Natural killer cell (primary cell): Measurements from ENCODE around the gene BNIP5. TPM values are rescaled to one million over a fixed set of nuclear protein-coding genes. Genes with fewer than 3 reads are reported as not detected.

Source experiments
- ATAC-seq, 3 donors: fragments of 150-1000 bp in 2 of 3; fragments of 200-7000 bp in 1 of 3; cut with Tn5 transposase; 1 replicate in 1 of 3; 2 replicates in 2 of 3; pipeline ENCODE4 v1.10.0; 2021; ENCODE audit warnings: mild to moderate bottlenecking in 2 of 3, moderate library complexity in 2 of 3
- DNase-seq, 2 donors: peaks; one replicate each; pipeline versions ENCODE4 v3.0.0 to v3.0.0-alpha.2; 2013 to 2021; ENCODE audit warnings: mixed read lengths in 1 of 2
- H3K27ac ChIP-seq: one replicate; pipeline ENCODE4 v1.5.1; 2013; ENCODE audit warnings: mild to moderate bottlenecking, low read length
- H3K27me3 ChIP-seq: one replicate; pipeline ENCODE4 v1.6.1; 2013; ENCODE audit warnings: low read length; ENCODE audit not compliant: control insufficient read depth, insufficient read depth
- H3K36me3 ChIP-seq: one replicate; pipeline ENCODE4 v1.6.1; 2013; ENCODE audit warnings: low read length; ENCODE audit not compliant: control insufficient read depth, insufficient read depth
- H3K4me1 ChIP-seq: one replicate; pipeline ENCODE4 v1.6.1; 2013; ENCODE audit warnings: low read length; ENCODE audit not compliant: control insufficient read depth, insufficient read depth
- H3K4me3 ChIP-seq: one replicate; pipeline ENCODE4 v1.5.1; 2013; ENCODE audit warnings: low read length
- H3K9me3 ChIP-seq: one replicate; pipeline ENCODE4 v1.6.1; 2013; ENCODE audit warnings: low read length; ENCODE audit not compliant: control insufficient read depth, insufficient read depth
- H3K27ac Mint-ChIP-seq, 2 donors: one replicate each; pipeline ENCODE4 v1.8.0; 2022; ENCODE audit warnings: mild to moderate bottlenecking in 2 of 2, mixed read lengths in 2 of 2, moderate library complexity in 1 of 2
- H3K27me3 Mint-ChIP-seq, 2 donors: one replicate each; pipeline ENCODE4 v1.8.0; 2022; ENCODE audit warnings: low read depth in 2 of 2, mixed read lengths in 2 of 2
- H3K36me3 Mint-ChIP-seq: one replicate; pipeline ENCODE4 v1.8.0; 2022; ENCODE audit warnings: mixed read lengths
- H3K4me1 Mint-ChIP-seq, 2 donors: one replicate each; pipeline ENCODE4 v1.8.0; 2022; ENCODE audit warnings: mixed read lengths in 2 of 2
- H3K4me3 Mint-ChIP-seq: one replicate; pipeline ENCODE4 v1.8.0; 2022; ENCODE audit warnings: mild to moderate bottlenecking, moderate library complexity, mixed read lengths
- H3K9me3 Mint-ChIP-seq, 2 donors: one replicate each; pipeline ENCODE4 v1.8.0; 2022; ENCODE audit warnings: mixed read lengths in 2 of 2
- WGBS: methylation state at CpG from one replicate; pipeline ENCODE4 v1.1.7; 2013; ENCODE audit warnings: missing lambda C conversion rate; ENCODE audit not compliant: insufficient coverage; 5-methylcytosine and 5-hydroxymethylcytosine counted together
- intact Hi-C: fragments of 100-400 bp; cut with micrococcal nuclease; formaldehyde crosslinking; loops from one replicate; pipeline ENCODE4 v1.14.2; 2022
- total RNA-seq, 4 donors: library from RNA; stranded (reverse); fragments of 120-200 nt in 1 of 4; gene quantifications; one replicate each; pipeline versions ENCODE4 v1.2.3 to v1.2.4, GENCODE V29; 2013 to 2022
- TF ChIP-seq, protein P1 (sequence below): fragments of 200-600 bp; IDR thresholded peaks from one replicate; pipeline ENCODE4 v1.8.0; 2022; ENCODE audit warnings: antibody characterized with exemption

BNIP5 gene
- total RNA-seq, 3 donors from 2014 or later (not counting 1 experiment from before 2014, with no cell fraction given) = not detected

DNA sequence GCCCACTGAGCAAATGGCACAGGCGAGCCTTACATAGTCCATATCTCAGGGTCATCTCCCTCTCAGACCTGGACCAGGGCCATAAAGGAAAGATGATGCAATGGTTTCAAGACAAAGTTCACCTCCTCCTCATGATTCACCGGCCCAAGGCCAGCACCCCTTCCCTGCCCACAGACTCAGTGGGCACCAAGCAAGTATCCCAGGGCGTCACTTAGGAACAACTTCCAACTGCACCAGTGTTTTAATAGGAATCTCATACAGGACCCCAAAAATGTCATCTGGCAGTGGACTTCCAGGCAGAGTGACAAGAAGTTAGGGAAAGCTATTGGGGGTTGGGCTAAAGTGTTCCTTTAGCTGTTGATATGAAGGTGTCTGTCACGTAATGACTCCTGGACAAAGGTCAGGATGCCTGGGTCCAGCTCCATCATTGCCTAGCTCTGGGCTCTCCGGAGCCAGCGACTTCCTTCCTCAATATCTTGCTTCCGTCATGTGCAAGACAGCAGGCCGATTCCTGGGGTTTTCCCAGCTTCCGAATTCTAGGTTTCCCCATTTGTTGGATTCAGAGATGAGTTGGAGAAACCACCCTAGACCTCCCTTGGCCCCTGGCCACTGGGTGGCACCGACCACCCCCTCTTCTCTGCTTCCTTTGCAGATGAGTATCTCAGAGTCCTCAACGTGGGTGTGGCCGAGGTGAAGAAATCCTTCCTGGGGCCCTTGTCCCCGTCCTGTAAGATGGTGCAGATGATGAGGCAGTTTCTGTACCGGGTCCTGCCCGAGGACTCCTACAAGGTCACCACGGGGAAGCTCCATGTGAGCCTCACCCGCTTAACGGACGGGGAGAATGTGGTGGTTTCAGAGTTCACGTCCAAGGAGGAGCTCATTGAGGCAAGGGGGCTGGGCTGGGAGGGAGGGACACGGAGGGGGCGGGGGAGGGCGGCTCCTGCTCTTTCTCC, 45.7 kb downstream of the BNIP5 start:
- Histone ChIP-seq H3K27me3 (no peaks in the 10 kb centered on the region), H3K4me3 (no peak overlapping the region), H3K36me3 (no peaks in the 10 kb centered on the region), H3K9me3 (no peaks in the 10 kb centered on the region), H3K4me1 (peaks cover 3% of the 10 kb centered on the region), H3K27ac (no peak overlapping the region)
- Mint-ChIP-seq H3K36me3 (no peaks in the 10 kb centered on the region), H3K27me3 (peaks cover 8 to 12% of the 10 kb centered on the region in 2 donors), H3K27ac (no peak overlapping the region), H3K4me3 (no peak overlapping the region), H3K4me1 (peaks cover 0 to 5% of the 10 kb centered on the region in 2 donors), H3K9me3 (no peaks in the 10 kb centered on the region)
- peak; percentile 24 to 72 (median 41) for ATAC-seq
- TF ChIP-seq, protein P1, sequence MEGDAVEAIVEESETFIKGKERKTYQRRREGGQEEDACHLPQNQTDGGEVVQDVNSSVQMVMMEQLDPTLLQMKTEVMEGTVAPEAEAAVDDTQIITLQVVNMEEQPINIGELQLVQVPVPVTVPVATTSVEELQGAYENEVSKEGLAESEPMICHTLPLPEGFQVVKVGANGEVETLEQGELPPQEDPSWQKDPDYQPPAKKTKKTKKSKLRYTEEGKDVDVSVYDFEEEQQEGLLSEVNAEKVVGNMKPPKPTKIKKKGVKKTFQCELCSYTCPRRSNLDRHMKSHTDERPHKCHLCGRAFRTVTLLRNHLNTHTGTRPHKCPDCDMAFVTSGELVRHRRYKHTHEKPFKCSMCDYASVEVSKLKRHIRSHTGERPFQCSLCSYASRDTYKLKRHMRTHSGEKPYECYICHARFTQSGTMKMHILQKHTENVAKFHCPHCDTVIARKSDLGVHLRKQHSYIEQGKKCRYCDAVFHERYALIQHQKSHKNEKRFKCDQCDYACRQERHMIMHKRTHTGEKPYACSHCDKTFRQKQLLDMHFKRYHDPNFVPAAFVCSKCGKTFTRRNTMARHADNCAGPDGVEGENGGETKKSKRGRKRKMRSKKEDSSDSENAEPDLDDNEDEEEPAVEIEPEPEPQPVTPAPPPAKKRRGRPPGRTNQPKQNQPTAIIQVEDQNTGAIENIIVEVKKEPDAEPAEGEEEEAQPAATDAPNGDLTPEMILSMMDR = no peak
- intact Hi-C loops = no loop called here
- peak in 1 of 2 donors; percentile 17 for DNase-seq
- WGBS = 61% methylated on average over 22 of the region's 23 CpGs

DNA sequence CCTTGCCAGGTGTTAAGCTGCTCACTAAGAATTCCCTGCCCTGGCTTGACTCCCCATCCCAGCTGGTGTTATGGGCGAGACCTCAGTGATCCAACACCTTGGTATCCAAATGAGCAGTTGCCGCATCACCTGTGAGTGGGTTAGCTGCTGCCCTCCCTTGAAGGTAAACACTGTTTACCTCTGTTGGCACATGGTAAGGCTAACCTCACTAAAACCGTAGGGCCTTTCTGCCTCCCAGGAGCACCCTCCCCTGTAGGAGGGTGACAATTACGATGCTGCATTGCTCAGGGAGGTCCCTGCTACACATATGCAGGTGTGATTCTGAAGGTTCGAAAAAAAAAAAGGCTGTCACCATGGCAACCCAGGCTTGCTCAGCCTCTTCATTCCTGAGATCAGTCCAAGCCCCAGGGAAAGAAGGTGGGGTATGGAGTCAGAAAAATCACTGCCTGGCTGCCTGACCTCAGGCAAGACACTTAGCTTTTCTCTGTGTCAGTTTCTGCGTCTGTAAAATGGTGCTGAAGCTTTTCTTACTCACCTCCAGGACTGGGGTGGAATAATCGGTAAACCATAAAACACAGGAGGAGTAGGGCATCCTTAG, 47.3 kb downstream of the BNIP5 start:
- Histone ChIP-seq H3K4me3 (no peak overlapping the region), H3K27me3 (peaks cover 5% of the 10 kb centered on the region), H3K36me3 (no peaks in the 10 kb centered on the region), H3K27ac (no peak overlapping the region), H3K4me1 (peaks cover 3% of the 10 kb centered on the region), H3K9me3 (no peaks in the 10 kb centered on the region)
- Mint-ChIP-seq H3K9me3 (no peaks in the 10 kb centered on the region), H3K4me1 (peaks cover 0 to 5% of the 10 kb centered on the region in 2 donors), H3K27ac (no peak overlapping the region), H3K36me3 (no peaks in the 10 kb centered on the region), H3K27me3 (peaks cover 18 to 21% of the 10 kb centered on the region in 2 donors), H3K4me3 (no peak overlapping the region)
- no peak for DNase-seq
- ATAC-seq = no peak
- 84% methylated on average over 7 of the region's 7 CpGs for WGBS
- intact Hi-C loops = no loop called here
- TF ChIP-seq, protein P1 = no peak

DNA sequence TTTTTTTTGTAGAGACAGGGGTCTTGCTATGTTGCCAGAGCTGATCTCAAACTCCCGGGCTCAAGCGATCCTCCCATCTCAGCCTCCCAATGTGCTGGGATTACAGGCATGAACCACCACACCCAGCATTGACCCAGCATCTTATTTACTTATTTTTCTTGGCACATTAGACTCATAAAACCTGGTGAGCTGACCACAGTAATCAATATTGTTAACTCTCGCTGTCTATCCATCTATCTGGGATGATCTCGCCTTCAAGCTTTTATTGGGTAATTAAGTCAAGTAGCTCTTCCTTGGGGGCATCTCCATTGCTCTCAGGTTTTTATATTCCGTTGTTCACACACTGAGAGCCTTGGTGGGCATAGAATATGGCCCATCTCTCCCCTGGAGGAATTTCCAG, 49.8 kb downstream of the BNIP5 start:
- Histone ChIP-seq H3K27ac (no peak overlapping the region), H3K36me3 (no peaks in the 10 kb centered on the region), H3K27me3 (peaks cover 8% of the 10 kb centered on the region), H3K4me3 (no peak overlapping the region), H3K9me3 (no peaks in the 10 kb centered on the region), H3K4me1 (peaks cover 3% of the 10 kb centered on the region)
- H3K4me1 Mint-ChIP-seq = peaks cover 0 to 5% of the 10 kb centered on the region in 2 donors
- H3K27ac Mint-ChIP-seq = no peak overlapping the region
- no peaks in the 10 kb centered on the region for H3K9me3 Mint-ChIP-seq
- intact Hi-C loops = no loop called here
- no peak for ATAC-seq
- H3K36me3 Mint-ChIP-seq = no peaks in the 10 kb centered on the region
- WGBS = 71% methylated on average over 5 of the region's 5 CpGs
- TF ChIP-seq, protein P1 = no peak
- H3K4me3 Mint-ChIP-seq = no peak overlapping the region
- H3K27me3 Mint-ChIP-seq = peaks cover 28 to 40% of the 10 kb centered on the region in 2 donors
- DNase-seq = no peak
